ENCODE data around the gene KRTAP1-4.
"Not testable (repeated sequence)": the region's sequence is repeated elsewhere in the genome, so short reads cannot be mapped to it uniquely, and the experiment has no call there.

DNA sequence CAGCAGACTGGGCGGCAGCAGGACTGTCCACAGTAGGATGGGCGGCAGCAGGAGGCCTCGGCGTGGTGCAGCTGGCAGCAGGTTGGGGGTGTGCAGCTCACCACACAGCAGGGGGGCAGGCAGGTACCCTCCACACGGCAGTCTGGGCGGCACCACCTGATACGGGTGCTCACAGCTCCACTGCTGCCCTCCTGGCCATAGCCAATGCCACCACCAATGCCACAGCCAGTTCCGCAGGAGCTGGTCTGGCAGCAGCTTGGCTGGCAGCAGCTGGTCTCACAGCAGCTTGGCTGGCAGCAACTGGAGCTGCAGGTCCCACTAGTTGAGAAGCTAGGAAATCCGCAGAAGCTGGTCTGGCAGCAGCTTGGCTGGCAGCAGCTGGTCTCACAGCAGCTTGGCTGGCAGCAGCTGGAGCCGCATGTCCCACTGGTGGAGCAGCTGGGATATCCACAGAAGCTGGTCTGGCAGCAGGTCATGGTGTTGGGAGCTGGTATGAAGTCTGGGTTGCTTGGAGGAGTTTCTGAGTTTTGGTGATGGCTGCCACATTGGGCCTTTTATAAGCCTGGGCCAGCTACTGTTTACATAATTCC is 4.4 kb upstream of the KRTAP1-4 start, which contains the start of gene KRTAP1-3:
- TF ChIP-seq, protein P1, sequence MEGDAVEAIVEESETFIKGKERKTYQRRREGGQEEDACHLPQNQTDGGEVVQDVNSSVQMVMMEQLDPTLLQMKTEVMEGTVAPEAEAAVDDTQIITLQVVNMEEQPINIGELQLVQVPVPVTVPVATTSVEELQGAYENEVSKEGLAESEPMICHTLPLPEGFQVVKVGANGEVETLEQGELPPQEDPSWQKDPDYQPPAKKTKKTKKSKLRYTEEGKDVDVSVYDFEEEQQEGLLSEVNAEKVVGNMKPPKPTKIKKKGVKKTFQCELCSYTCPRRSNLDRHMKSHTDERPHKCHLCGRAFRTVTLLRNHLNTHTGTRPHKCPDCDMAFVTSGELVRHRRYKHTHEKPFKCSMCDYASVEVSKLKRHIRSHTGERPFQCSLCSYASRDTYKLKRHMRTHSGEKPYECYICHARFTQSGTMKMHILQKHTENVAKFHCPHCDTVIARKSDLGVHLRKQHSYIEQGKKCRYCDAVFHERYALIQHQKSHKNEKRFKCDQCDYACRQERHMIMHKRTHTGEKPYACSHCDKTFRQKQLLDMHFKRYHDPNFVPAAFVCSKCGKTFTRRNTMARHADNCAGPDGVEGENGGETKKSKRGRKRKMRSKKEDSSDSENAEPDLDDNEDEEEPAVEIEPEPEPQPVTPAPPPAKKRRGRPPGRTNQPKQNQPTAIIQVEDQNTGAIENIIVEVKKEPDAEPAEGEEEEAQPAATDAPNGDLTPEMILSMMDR (IDR thresholded peaks at IDR 0.05): not testable (repeated sequence)
- not testable (repeated sequence) for TF ChIP-seq POLR2A (IDR thresholded peaks at IDR 0.05)

All from right lobe of liver (tissue), 4 donors.